A172 (cell line): ENCODE data around the gene AGAP1. TPM values are rescaled to one million over a fixed set of nuclear protein-coding genes. Genes with fewer than 3 reads are reported as not detected.
A peak's percentile ranks its signal among the peaks of the same experiment; 100 is the strongest.

Experiments used
- DNase-seq: peaks from one replicate; pipeline ENCODE4 v3.0.0-alpha.2; 2015; ENCODE audit warnings: low spot score
- total RNA-seq: library from RNA; depleted of rRNA; stranded (reverse); fragments of >200 nt; shearing (Covaris generic); gene quantifications from 2 replicates; pipeline ENCODE4 v1.2.3, GENCODE V29; 2014

AGAP1 gene
- total RNA-seq, 1 experiment from 2014 or later = 13.9 TPM

DNA sequence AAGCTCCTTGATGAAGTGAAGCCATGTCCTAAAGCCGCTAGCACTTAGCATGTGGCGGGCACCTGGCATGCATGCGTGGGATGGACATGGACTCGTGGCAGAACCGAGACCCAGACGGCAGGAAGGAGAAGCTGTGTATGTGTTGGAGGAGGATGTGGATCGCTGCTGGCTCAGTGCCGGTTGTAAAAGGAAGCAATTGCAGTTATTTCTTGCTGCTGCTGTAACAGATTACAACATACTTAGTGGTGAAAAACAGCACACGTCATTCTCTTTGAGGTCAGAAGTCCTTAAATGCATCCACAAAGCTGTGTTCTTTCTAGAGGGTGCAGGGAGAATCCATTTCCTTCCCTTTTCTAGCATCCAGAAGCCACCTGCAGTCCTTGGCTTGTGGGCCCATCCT is 74.6 kb downstream of the AGAP1 start:
- DNase-seq = no peak

DNA sequence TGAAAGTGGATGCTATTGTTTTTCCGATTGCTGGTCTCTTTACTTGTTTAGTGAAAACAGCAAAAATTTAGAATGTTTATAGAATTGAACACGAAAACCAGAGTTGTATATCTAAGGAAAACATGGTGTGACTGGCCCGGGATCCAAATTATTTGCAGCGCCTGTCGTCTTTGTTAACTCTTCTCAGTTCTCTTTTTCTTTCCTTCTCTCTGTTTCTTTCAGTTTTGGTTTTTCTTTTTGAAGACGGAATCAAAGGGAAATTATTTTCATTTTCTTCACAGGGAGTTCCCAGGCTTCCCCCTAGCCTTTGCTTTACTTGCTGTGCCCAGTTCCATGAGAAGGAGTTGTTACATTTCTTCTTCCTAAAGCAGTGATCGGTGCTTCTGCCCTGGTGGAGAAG is 76.0 kb downstream of the AGAP1 start:
- DNase-seq = no peak

DNA sequence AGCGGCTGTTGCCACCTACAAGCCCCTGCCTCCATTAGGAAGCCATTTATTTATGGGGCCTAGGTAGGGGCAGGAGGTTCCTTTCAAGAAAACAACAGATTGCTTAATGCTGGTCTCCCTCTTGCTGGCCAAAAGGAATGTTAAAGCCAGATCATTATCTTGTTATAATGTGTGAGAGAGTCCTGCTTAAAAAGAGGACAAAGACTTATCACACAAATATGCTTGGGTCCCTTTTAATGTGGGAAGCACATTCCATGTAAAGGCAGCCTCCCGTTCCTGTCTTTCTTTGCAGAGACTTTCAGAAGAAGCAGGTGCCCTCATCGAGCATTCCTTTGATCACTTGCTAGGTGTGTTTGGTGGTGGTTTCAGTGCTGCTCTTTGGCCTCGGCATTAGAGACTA is 76.4 kb downstream of the AGAP1 start:
- DNase-seq = peak; percentile 33

DNA sequence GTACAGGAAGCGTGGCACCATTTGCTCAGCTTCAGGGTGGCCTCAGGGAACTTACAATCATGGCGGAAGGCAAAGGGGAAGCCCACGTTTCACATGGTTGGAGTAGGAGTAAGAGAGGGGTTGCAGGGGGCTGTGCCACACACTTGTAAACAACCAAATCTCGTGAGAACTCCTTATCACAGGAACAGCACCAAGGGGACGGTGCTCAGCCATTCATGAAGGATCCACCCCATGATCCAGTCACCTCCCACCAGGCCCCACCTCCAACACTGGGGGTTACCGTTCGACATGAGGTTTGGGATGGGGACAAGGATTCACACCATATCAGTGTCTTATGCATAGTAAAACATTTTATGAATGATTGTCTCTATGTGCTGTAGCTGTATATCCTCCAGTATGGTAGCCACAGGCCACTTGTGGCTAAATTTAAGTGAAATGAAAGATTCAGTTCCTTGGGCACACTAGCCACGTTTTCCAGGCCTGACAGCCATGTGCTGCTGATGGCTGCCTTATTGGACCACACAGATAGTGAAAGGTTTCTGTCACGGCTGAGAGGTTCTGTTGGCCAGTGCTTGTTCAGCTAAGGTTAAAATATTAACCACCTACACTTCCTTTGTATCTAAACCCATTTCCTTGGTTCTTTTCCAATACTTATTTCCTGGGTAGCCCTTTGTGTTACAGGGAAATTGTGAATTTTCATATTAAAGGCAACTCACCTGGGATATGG is 77.3 kb downstream of the AGAP1 start:
- no peak for DNase-seq

DNA sequence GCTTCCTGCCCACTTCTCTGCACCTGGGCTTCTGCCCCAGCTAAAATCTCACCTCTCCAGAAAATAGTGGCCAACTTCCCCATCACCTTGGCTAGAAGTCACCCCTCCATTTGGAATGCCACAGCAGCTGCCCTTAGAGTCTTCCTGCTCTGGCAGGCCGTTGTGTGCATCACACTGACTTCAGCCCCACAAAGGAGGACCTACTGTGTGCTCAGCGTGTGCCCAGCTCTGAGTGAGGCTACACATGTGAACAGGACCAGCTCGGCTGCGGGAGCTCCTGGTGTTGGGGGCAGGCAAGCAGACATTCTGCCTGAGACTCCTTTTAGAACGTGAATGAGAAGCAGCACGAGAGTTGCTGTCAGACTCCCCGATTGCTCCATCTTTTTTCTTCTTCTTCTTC is 78.7 kb downstream of the AGAP1 start:
- no peak for DNase-seq

DNA sequence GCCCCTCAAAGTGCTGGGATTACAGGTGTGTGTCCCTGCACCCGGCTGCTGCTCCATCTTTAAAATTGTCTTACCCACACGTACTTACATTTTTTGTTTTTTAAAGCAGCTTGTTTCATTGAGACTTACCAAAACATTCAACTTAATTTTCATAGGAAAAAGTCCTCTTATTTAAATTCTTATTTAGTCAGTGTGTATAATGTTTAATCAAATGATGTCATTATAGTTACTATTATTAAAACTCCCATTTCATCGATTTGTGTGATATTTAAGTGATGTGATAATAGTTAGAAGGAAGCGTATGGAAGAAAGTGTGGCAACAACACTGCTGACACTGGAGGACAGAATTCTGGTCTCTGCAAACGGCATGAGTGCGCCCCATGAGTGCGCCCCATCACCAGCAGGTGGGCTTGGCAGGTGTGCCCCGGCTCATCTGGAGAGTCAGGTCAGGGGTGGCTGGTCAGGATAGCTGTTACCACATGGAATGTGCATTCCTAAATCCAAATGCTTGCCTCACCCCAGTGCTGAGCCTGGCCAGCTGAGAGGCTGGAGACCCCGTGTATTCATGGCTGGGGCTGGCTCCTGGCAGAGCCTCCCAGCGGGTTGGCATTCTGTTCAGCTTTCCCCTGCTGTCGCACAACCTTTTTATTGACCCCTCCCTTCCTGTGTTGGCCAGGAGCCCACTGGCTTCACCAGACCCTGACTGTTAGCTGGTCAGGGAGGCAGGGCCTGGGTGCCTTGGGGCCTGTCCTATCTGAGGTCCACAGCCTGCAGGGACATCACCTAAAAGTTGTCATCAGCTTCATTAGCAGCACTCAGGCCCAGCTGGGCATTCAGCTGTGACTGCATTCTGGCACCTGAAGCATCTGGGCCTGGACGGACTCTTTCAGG is 79.7 kb downstream of the AGAP1 start:
- DNase-seq = no peak

DNA sequence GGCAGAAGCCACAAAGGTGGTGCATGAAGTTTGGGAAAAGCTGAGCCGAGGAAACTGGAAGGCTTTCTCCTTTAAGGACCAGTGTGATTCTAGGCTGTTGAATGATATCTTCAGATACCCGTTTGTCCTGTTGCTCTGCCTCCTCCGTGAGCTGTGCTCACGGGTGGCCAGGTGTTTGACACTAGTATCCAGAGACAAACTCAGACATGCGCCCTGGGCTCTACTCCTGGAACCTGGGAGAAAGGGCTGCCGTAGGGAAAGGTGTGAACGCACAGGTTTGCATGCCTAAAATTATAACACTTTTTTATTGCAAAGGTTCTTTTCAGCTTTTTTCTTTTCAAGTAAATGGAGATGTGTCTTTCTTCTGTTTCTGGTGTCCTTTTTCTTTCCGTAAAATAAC is 81.6 kb downstream of the AGAP1 start:
- no peak for DNase-seq

DNA sequence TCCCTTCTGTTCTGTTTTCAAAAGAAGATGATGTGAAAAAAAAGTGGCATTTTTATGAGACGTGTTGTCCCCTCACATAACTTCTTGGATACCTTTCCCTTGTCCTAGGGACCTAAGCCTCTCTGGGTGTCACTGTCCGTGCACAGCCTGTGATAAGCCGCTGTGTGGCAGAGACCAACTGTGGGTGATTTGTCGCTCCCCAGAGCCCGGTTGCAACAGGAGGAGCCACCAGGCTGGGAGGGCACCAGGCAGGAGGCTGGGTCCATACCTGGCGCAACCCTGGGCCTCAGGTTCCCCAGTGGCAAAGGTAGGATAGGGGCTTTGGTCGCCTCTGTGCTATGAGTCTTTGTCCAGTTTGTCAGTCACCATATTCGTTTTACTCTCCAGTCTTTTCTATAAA is 82.1 kb downstream of the AGAP1 start:
- DNase-seq = no peak

DNA sequence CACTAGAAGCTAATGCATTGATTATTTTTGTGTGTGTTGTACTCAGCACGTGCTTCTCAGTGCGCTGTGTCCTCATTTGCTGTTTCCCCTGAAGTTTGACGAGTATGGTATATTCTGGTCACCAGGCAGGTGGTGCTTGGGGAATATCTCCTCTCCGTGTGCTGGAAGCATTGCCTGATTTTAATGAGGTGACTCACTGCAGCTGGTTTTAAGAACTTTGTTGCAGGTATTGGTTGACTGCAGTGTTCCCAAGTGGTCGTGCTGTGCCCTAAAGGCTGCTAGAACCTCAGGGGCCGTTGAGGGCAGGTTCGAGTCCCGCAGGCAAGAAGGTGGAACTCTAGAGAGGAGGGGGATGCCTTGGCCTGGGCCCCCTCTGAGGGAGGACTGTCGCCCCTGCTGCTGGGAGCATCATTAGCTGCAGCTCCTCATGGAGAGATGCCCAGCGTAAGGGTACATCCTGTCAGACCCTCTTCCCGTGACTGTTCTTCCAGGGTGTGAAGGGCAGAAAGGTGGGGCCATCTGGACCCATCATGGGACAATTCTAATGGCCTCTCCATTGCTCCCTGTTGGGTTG is 82.6 kb downstream of the AGAP1 start:
- DNase-seq = peak; percentile 26

DNA sequence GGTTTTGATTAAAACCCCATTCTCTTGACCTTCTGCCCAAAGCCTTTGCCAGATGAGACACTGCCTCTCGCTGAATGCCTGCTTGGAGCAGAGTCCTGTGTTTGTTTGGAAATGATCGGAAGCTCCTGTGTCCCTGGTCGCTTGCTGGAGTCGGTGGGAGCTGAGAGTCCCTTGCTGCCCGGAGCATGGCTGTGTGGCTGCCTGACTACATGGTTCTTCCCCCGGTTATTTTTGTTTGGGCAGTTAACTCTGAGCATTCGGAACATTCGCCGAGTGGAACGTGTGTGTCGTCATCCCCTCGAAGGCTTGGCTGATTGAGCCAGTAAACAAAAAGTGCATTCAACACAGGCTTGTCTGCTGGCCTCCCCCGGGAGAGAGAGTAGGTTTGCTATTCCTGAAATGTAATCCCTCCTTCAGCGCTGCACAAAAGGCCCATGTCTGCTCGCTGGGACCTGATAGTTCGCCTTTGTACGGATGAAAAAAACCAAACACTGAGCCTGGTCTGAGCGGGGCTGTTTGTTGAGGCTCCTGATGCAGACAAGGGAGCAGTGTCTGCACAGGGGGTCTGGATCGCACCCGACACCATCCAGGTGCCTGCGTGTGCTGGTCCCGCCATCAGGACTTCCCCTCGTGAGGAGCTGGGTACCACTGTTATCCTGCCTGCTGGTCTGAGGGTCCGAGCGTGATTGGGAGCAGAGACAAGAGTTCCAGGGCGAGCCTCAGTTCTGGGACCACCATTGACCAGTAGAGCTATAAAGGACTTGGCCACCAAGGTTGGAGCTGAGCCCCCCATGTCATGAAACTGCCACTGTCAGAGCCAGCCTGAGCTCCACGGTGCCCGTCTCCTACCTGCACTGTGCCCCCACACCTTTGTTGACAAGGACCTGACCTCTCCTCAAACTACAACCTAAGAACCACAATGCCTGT is 83.8 kb downstream of the AGAP1 start:
- no peak for DNase-seq

DNA sequence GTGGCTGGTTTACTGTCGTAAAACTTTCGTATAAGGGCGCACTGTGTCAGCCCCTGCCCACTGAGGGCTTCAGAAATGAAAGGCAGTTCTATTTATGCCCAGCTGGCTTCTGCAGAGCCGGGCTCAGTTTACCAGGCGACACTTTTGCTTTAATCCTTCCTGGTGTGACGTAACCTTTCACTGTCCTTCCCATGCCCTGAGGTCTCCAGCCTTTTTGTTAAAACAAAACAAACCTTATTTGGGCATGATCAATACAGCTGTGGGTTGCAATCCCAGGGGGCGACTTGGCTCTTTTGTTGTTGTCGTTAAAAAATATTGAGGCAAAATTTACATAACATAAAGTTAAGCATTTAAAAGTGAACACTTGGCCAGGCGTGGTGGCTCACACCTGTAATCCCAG is 85.3 kb downstream of the AGAP1 start:
- no peak for DNase-seq

DNA sequence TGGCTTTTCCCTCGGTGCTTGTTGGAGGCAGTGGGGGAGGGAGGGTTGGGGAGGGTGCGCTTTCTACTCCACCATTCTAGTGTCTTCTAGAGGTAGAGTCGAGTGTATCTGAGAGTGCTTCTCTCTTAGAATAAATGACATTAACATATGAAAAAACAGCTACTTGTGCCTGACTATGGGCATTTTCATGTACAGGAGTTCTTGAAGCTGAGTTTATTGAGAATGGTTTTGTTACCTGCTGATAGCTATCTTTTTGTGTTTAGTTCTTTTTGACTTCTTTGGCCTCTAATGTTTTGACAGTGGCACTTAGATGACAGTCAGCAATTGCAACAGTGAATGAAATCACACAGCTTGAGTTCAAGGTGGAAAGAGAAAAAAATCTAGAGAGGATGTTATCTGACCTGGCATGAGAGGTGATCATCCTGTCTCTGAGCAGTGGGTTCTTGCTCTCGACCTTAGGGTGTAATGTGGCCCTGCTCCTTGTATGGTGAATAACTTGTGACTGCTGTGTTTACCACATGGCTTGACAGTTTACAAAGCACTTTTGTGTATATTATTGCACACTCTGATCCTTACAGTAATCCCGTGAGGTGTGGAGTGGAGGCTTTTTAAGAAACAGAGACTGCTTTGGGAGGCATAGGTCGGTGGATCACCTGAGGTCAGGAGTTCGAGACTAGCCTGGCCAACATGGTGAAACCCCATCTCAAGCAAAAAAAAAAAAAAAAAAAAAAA is 86.7 kb downstream of the AGAP1 start:
- DNase-seq = no peak

DNA sequence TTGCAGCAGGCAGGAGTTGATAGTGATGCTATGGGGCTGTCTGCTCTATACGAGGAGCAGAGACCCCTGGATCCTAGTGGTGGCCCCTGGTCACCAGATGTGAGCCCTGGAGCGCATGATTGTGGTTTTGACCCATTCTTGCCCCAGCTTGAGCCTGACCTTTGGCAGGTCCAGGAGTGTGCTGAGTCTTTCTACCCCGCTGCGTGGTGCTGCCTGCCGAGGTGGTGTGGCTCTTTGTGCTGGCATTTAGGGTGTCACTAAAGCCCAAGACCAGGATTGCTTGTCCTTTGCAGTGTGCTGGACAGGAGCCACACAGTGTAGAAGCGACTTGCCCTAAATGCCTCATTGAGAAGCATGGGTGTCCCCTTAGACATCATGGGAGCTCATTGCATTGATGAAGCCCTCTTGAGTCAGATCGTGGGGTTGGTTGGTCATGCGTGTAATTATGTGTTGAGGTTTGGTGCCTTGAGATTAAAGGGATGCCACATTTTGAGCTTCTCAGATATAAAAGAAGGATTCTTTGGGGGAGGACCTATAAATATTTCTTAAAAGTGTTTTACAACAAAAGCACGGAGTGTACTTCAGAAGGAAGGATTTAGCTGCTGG is 88.3 kb downstream of the AGAP1 start:
- DNase-seq = no peak

DNA sequence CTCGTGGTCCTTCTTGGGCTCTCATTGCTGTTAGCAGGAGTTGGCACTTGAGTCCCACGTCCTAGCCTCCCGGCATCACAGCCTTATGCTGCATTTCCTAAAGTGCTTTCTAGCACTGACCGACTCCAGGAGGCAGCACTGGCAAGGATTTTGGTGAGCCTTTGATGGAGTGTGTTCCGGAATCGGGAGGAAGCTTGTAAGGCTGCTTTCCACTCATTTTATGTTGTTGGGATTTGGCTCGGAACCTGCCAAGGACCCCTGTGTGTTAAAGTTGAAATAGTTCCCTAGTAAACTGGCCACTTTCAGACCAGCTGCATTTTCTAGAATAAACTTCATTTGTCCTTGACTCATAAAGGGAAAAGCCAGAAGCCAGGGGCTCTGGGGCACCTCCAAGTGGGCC is 88.9 kb downstream of the AGAP1 start:
- no peak for DNase-seq

DNA sequence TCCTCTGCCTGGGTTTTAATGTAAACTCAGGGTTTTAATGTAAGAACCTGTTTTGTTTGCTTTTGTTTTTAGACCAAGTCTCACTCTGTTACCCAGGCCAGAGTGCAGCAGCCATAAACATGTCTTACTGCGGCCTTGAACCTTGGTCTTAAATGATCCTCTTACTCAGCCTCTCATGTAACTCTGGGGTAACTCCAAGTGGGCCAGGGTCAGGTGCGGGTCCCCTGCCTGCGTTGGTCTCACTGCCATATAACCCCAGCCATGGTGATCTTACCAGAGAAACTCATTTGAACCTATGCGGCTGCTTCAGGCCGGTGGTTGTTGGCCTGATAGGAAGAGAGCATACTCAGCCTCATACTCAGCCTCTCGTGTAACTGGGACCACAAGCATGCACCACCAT is 89.3 kb downstream of the AGAP1 start:
- DNase-seq = no peak

DNA sequence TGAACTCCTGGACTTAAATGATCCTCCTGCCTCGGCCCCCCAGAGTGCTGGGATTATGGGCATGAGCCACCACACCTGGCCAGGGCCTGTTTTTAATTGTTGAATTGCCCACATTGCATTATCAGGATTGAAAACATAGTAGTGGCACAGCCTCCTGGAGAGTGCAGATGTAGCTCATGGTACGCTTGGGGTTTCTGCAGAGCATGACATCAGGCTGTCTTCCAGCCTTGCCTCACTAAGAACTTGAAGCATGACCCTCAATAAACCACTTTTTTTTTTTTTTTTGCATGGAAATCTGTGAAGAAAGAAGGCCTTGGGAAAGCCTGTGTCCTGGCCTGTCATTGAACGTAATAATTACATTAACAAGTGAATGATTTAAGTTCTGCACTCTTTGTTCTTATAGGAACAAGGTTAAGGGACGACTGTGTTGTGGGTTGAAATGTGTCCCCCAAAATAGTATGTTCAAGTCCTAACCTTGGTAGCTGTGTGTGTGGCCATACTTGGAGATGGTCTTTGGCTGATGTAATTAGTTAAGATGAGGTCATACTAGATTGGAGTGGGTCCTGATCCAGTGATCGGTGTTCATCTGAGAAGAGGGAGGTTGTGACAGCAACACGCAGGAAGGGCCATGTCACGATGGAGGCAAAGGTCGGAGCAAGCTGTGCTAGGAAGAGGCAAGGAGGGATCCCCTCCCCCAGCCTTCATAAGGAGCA is 90.2 kb downstream of the AGAP1 start:
- DNase-seq = no peak

DNA sequence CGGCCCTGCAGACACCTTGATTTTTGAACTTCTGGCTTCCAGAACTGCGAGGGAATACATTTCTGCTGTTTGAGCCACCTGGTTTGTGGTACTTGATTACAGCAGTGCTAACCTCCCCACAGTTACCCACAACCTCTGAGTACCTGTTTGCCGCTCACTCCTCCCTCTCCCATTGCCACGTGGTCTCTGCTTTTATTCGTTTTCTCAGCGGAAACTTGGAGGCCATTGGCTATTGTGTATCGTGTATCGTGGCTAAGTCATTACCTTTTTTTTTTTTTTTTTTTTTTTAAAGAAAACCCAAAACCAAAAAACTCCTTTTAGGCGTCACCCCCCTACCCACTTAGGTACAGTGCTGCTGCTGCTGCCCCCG is 90.8 kb downstream of the AGAP1 start:
- no peak for DNase-seq

DNA sequence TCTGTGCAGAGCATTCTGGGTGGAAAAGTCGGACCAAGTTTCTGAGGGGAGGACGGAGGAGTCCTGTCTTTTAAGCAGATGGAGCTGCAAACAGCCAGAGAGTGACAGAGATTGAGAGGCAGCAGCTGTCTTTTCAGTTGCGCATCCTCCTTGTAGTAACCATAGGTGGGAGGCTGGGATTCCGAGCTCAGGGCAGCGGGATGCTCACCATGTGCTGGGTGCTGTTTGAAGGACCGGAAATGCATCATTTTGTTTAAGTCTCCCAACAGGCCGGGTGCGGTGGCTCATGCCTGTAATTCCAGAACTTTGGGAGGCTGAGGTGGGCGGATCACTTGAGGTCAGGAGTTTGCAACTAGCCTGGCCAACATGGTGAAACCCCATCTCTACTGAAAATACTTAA is 93.4 kb downstream of the AGAP1 start:
- DNase-seq = no peak

DNA sequence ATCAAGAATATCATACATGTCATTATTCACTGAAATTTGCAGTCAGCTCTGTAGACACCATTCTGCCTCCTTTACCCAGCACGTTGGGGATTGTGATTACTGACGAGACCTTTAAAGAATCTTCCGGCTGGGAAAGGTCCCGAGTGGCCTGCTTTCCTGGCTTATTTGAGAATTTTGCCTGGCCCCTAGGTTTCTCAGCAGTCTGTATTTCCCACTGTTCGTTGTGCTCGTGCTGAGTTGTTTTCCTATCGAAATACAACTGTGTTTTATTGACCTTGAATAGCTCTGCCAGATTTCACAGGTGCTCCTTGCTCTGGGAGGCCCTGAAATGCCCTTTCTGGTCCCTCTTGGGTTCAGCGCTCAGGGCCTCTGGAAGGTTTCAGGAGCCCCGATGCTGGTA is 94.9 kb downstream of the AGAP1 start:
- DNase-seq = no peak

DNA sequence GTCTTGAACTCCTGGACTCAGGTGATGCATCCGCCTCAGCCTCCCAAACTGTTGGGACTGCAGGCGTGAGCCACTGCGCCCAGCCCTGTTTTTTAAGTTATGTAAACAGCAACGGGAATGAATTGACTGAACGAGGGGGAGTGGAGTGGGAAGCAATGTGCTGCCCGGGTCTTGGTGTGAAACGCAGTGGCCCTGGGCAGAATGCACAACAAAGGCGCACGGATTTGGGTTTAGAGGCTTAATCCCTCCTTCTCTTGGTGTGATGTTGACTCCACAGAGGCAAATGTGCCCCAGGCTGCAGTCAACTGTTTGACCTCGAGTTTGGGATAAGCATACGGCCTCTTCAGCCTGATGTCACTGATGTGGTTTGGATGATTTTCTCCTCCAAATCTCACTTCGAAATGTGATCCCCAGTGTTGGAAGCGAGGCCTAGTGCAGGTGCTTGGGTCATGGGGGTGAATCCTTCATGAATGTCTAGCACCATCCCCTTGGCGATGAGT is 97.4 kb downstream of the AGAP1 start:
- DNase-seq = no peak
